ENCODE data around the gene AKAP1.

The AKAP1 gene

GRCh38 chr17:57120814-57121213 lies 35.8 kb downstream of the AKAP1 start:
- no peak overlapping the region for H3K9ac ChIP-seq (ENCODE audit: insufficient read length, low read depth)
- no peak overlapping the region for H3K4me3 ChIP-seq (ENCODE audit: insufficient read length, low read depth)
- H3K36me3 ChIP-seq (ENCODE audit: insufficient read depth, insufficient read length, low read length), result peaks cover 62% of the 10 kb centered on the region
- DNase-seq (ENCODE audit: low read depth, low spot score), result no peak
- TF ChIP-seq SUZ12 (IDR thresholded peaks at IDR 0.05; ENCODE audit: extremely low read depth, insufficient read depth, insufficient read length), result no peak
- no peak for TF ChIP-seq YY1 (IDR thresholded peaks at IDR 0.05; ENCODE audit: insufficient read depth, insufficient read length)
- no peak for TF ChIP-seq ZNF274 (IDR thresholded peaks at IDR 0.05; ENCODE audit: low read depth, low read length)
- no peaks in the 10 kb centered on the region for H3K4me1 ChIP-seq (ENCODE audit: insufficient read depth, insufficient read length)
- H3K27me3 ChIP-seq (ENCODE audit: insufficient read depth, insufficient read length), result no peaks in the 10 kb centered on the region
- no peaks in the 10 kb centered on the region for H3K9me3 ChIP-seq (ENCODE audit: insufficient read depth, low read length)

- H3K36me3 ChIP-seq (ENCODE audit: insufficient read depth, insufficient read length, low read length), result peaks cover 55% of the 10 kb centered on the region
- no peak for DNase-seq (ENCODE audit: low read depth, low spot score)
- H3K9me3 ChIP-seq (ENCODE audit: insufficient read depth, low read length), result no peaks in the 10 kb centered on the region
- no peaks in the 10 kb centered on the region for H3K4me1 ChIP-seq (ENCODE audit: insufficient read depth, insufficient read length)
- no peak overlapping the region for H3K9ac ChIP-seq (ENCODE audit: insufficient read length, low read depth)
- TF ChIP-seq SUZ12 (IDR thresholded peaks at IDR 0.05; ENCODE audit: extremely low read depth, insufficient read depth, insufficient read length) (no peak), ZNF274 (IDR thresholded peaks at IDR 0.05; ENCODE audit: low read depth, low read length) (no peak), YY1 (IDR thresholded peaks at IDR 0.05; ENCODE audit: insufficient read depth, insufficient read length) (no peak)
- H3K4me3 ChIP-seq (ENCODE audit: insufficient read length, low read depth), result no peak overlapping the region
- no peaks in the 10 kb centered on the region for H3K27me3 ChIP-seq (ENCODE audit: insufficient read depth, insufficient read length)
Measured at GRCh38 chr17:57121308-57122042, 36.4 kb downstream of the AKAP1 start.

GRCh38 chr17:57124053-57124452 lies 39.0 kb downstream of the AKAP1 start:
- DNase-seq (ENCODE audit: low read depth, low spot score), result no peak
- H3K36me3 ChIP-seq (ENCODE audit: insufficient read depth, insufficient read length, low read length), result peaks cover 31% of the 10 kb centered on the region

GRCh38 chr17:57125406-57125805 lies 40.4 kb downstream of the AKAP1 start:
- Histone ChIP-seq H3K36me3 (ENCODE audit: insufficient read depth, insufficient read length, low read length) (peaks cover 22% of the 10 kb centered on the region), H3K27me3 (ENCODE audit: insufficient read depth, insufficient read length) (no peaks in the 10 kb centered on the region), H3K4me1 (ENCODE audit: insufficient read depth, insufficient read length) (no peaks in the 10 kb centered on the region), H3K9me3 (ENCODE audit: insufficient read depth, low read length) (no peaks in the 10 kb centered on the region), H3K9ac (ENCODE audit: insufficient read length, low read depth) (no peak overlapping the region), H3K4me3 (ENCODE audit: insufficient read length, low read depth) (no peak overlapping the region)
- no peak for DNase-seq (ENCODE audit: low read depth, low spot score)
- TF ChIP-seq ZNF274 (IDR thresholded peaks at IDR 0.05; ENCODE audit: low read depth, low read length), result no peak
- TF ChIP-seq YY1 (IDR thresholded peaks at IDR 0.05; ENCODE audit: insufficient read depth, insufficient read length), result no peak
- no peak for TF ChIP-seq SUZ12 (IDR thresholded peaks at IDR 0.05; ENCODE audit: extremely low read depth, insufficient read depth, insufficient read length)

More at GRCh38 chr17:57124053-57124452, 39.0 kb downstream of the AKAP1 start:
- no peaks in the 10 kb centered on the region for H3K27me3 ChIP-seq (ENCODE audit: insufficient read depth, insufficient read length)
- H3K4me3 ChIP-seq (ENCODE audit: insufficient read length, low read depth), result no peak overlapping the region
- H3K9ac ChIP-seq (ENCODE audit: insufficient read length, low read depth), result no peak overlapping the region
- no peaks in the 10 kb centered on the region for H3K4me1 ChIP-seq (ENCODE audit: insufficient read depth, insufficient read length)
- TF ChIP-seq ZNF274 (IDR thresholded peaks at IDR 0.05; ENCODE audit: low read depth, low read length) (no peak), SUZ12 (IDR thresholded peaks at IDR 0.05; ENCODE audit: extremely low read depth, insufficient read depth, insufficient read length) (no peak), YY1 (IDR thresholded peaks at IDR 0.05; ENCODE audit: insufficient read depth, insufficient read length) (no peak)
- no peaks in the 10 kb centered on the region for H3K9me3 ChIP-seq (ENCODE audit: insufficient read depth, low read length)

- no peaks in the 10 kb centered on the region for H3K9me3 ChIP-seq (ENCODE audit: insufficient read depth, low read length)
- H3K27me3 ChIP-seq (ENCODE audit: insufficient read depth, insufficient read length), result no peaks in the 10 kb centered on the region
- H3K9ac ChIP-seq (ENCODE audit: insufficient read length, low read depth), result no peak overlapping the region
- peaks cover 19% of the 10 kb centered on the region for H3K36me3 ChIP-seq (ENCODE audit: insufficient read depth, insufficient read length, low read length)
- DNase-seq (ENCODE audit: low read depth, low spot score), result no peak
- no peak overlapping the region for H3K4me3 ChIP-seq (ENCODE audit: insufficient read length, low read depth)
- H3K4me1 ChIP-seq (ENCODE audit: insufficient read depth, insufficient read length), result no peaks in the 10 kb centered on the region
- TF ChIP-seq ZNF274 (IDR thresholded peaks at IDR 0.05; ENCODE audit: low read depth, low read length) (no peak), YY1 (IDR thresholded peaks at IDR 0.05; ENCODE audit: insufficient read depth, insufficient read length) (no peak), SUZ12 (IDR thresholded peaks at IDR 0.05; ENCODE audit: extremely low read depth, insufficient read depth, insufficient read length) (no peak)
Measured at GRCh38 chr17:57125866-57126265, 40.8 kb downstream of the AKAP1 start.

- H3K9ac ChIP-seq (ENCODE audit: insufficient read length, low read depth), result no peak overlapping the region
- H3K36me3 ChIP-seq (ENCODE audit: insufficient read depth, insufficient read length, low read length), result no peaks in the 10 kb centered on the region
- H3K27me3 ChIP-seq (ENCODE audit: insufficient read depth, insufficient read length), result no peaks in the 10 kb centered on the region
- no peak overlapping the region for H3K4me3 ChIP-seq (ENCODE audit: insufficient read length, low read depth)
- TF ChIP-seq SUZ12 (IDR thresholded peaks at IDR 0.05; ENCODE audit: extremely low read depth, insufficient read depth, insufficient read length) (no peak), YY1 (IDR thresholded peaks at IDR 0.05; ENCODE audit: insufficient read depth, insufficient read length) (no peak), ZNF274 (IDR thresholded peaks at IDR 0.05; ENCODE audit: low read depth, low read length) (no peak)
- H3K4me1 ChIP-seq (ENCODE audit: insufficient read depth, insufficient read length), result peaks cover 3% of the 10 kb centered on the region
- H3K9me3 ChIP-seq (ENCODE audit: insufficient read depth, low read length), result no peaks in the 10 kb centered on the region
- DNase-seq (ENCODE audit: low read depth, low spot score), result peak; percentile 54
Measured at GRCh38 chr17:57130708-57131461, 45.8 kb downstream of the AKAP1 start.

- H3K27me3 ChIP-seq (ENCODE audit: insufficient read depth, insufficient read length), result no peaks in the 10 kb centered on the region
- TF ChIP-seq SUZ12 (IDR thresholded peaks at IDR 0.05; ENCODE audit: extremely low read depth, insufficient read depth, insufficient read length) (no peak), ZNF274 (IDR thresholded peaks at IDR 0.05; ENCODE audit: low read depth, low read length) (no peak), YY1 (IDR thresholded peaks at IDR 0.05; ENCODE audit: insufficient read depth, insufficient read length) (no peak)
- H3K9me3 ChIP-seq (ENCODE audit: insufficient read depth, low read length), result no peaks in the 10 kb centered on the region
- H3K36me3 ChIP-seq (ENCODE audit: insufficient read depth, insufficient read length, low read length), result no peaks in the 10 kb centered on the region
- H3K9ac ChIP-seq (ENCODE audit: insufficient read length, low read depth), result peak overlapping the region; percentile 39
- DNase-seq (ENCODE audit: low read depth, low spot score), result no peak
- peaks cover 3% of the 10 kb centered on the region for H3K4me1 ChIP-seq (ENCODE audit: insufficient read depth, insufficient read length)
- no peak overlapping the region for H3K4me3 ChIP-seq (ENCODE audit: insufficient read length, low read depth)
Measured at GRCh38 chr17:57132663-57133062, 47.6 kb downstream of the AKAP1 start.

Data from NT2/D1 (cell line).